Measurements from ENCODE around the gene HHATL.

Gene HHATL

GRCh38 chr3:42720126-42720525 lies 17.5 kb upstream of the HHATL start:
- TF ChIP-seq CTCF (IDR thresholded peaks at IDR 0.05): no peak
- H3K4me3 ChIP-seq: no peak overlapping the region
- no peak for DNase-seq (ENCODE audit: low spot score)
- no peak overlapping the region for H3K27ac ChIP-seq

GRCh38 chr3:42719002-42719401 lies 16.4 kb upstream of the HHATL start:
- H3K27ac ChIP-seq: no peak overlapping the region
- no peak for DNase-seq (ENCODE audit: low spot score)
- TF ChIP-seq CTCF (IDR thresholded peaks at IDR 0.05): no peak
- no peak overlapping the region for H3K4me3 ChIP-seq

GRCh38 chr3:42718338-42718737 lies 15.7 kb upstream of the HHATL start:
- Histone ChIP-seq H3K27ac (no peak overlapping the region), H3K4me3 (no peak overlapping the region)
- TF ChIP-seq CTCF (IDR thresholded peaks at IDR 0.05): no peak
- DNase-seq (ENCODE audit: low spot score): no peak

- no peak for TF ChIP-seq CTCF (IDR thresholded peaks at IDR 0.05)
- no peak overlapping the region for H3K27ac ChIP-seq
- DNase-seq (ENCODE audit: low spot score): no peak
- no peak overlapping the region for H3K4me3 ChIP-seq
Measured at GRCh38 chr3:42717306-42717705, 14.7 kb upstream of the HHATL start.

- TF ChIP-seq CTCF (IDR thresholded peaks at IDR 0.05): no peak
- no peak overlapping the region for H3K4me3 ChIP-seq
- no peak overlapping the region for H3K27ac ChIP-seq
- no peak for DNase-seq (ENCODE audit: low spot score)
Measured at GRCh38 chr3:42714171-42714852, 11.7 kb upstream of the HHATL start.

- Histone ChIP-seq H3K27ac (no peak overlapping the region), H3K4me3 (no peak overlapping the region)
- TF ChIP-seq CTCF (IDR thresholded peaks at IDR 0.05): no peak
- peak; percentile 29 for DNase-seq (ENCODE audit: low spot score)
Measured at GRCh38 chr3:42713747-42714146, 11.1 kb upstream of the HHATL start.

- DNase-seq (ENCODE audit: low spot score): peak; percentile 49
- no peak for TF ChIP-seq CTCF (IDR thresholded peaks at IDR 0.05)
- H3K4me3 ChIP-seq: no peak overlapping the region
- H3K27ac ChIP-seq: no peak overlapping the region
Measured at GRCh38 chr3:42712688-42713372, 10.2 kb upstream of the HHATL start.

Measured in coronary artery (tissue), 2 donors.